Panc1 (cell line): Measurements from ENCODE around the gene HCST. TPM values are rescaled to one million over a fixed set of nuclear protein-coding genes. Genes with fewer than 3 reads are reported as not detected.

ENCODE experiments used
- ATAC-seq: fragments of 200-7000 bp; cut with Tn5 transposase; 2 replicates; pipeline ENCODE4 v1.9.1; 2020; ENCODE audit warnings: mild to moderate bottlenecking, moderate library complexity
- BruUV-seq: library from RNA; stranded (reverse); fragments of 400-500 nt; replicated peaks from 2 replicates; lab custom pipeline; 2021; lab: Mats Ljungman, UMichigan
- CTCF ChIA-PET: fragments of 300-600 bp; sonication (Branson Sonifier 250); formaldehyde crosslinking; loops from one replicate; lab custom pipeline; 2022; ENCODE audit warnings: antibody characterized with exemption; lab: Charles Lee
- POLR2A ChIA-PET: fragments of 300-600 bp; sonication (Branson Sonifier 250); formaldehyde crosslinking; loops from one replicate; lab custom pipeline; 2022; ENCODE audit warnings: antibody characterized with exemption; lab: Charles Lee
- DNase-seq: peaks from one replicate; pipeline ENCODE4 v3.0.0-alpha.2; 2010; ENCODE audit warnings: low read depth, low spot score
- H3K27ac ChIP-seq: 2 replicates; pipeline ENCODE4 v1.5.1; 2011; ENCODE audit warnings: mild to moderate bottlenecking, low read length, inconsistent platforms
- H3K27me3 ChIP-seq: fragments of 200-500 bp; sonication (Bioruptor generic); 2 replicates; pipeline ENCODE4 v1.6.0; 2014; ENCODE audit warnings: low read length, inconsistent platforms; ENCODE audit not compliant: control insufficient read depth, insufficient read depth
- H3K36me3 ChIP-seq: fragments of 200-500 bp; sonication (Bioruptor generic); 2 replicates; pipeline ENCODE4 v1.5.1; 2014; ENCODE audit warnings: inconsistent platforms, mild to moderate bottlenecking, low read length, moderate library complexity; ENCODE audit not compliant: control insufficient read depth, insufficient read depth
- H3K4me1 ChIP-seq: 2 replicates; pipeline ENCODE4 v1.5.1; 2011; ENCODE audit warnings: inconsistent platforms, mild to moderate bottlenecking, low read length, moderate library complexity; ENCODE audit not compliant: control insufficient read depth, insufficient read depth
- H3K4me3 ChIP-seq, 2 experiments: 2 replicates each; pipeline ENCODE4 v1.5.1; 2011 to 2012; ENCODE audit warnings: low read depth in 2 of 2, low read length in 2 of 2, mild to moderate bottlenecking in 2 of 2, inconsistent platforms in 1 of 2, moderate library complexity in 1 of 2
- H3K9me3 ChIP-seq: fragments of 200-500 bp; sonication (Bioruptor generic); 2 replicates; pipeline ENCODE4 v1.5.1; 2014; ENCODE audit warnings: low read depth, mild to moderate bottlenecking, inconsistent platforms, low read length, moderate library complexity; ENCODE audit not compliant: control insufficient read depth, insufficient read depth
- CTCF ChIP-seq: fragments of 450-650 bp; IDR thresholded peaks from 2 replicates; pipeline ENCODE4 v1.5.1; 2017; ENCODE audit warnings: mild to moderate bottlenecking
- POLR2AphosphoS5 ChIP-seq: IDR thresholded peaks from 2 replicates; pipeline ENCODE4 v1.6.1; 2012; ENCODE audit warnings: mild to moderate bottlenecking, low read depth, low read length, moderate library complexity
- REST ChIP-seq, 2 experiments: IDR thresholded peaks; 2 replicates each; pipeline ENCODE4 v1.6.1; 2011 to 2012; ENCODE audit warnings: low read depth in 2 of 2, control low read depth in 1 of 2, low read length in 1 of 2, mild to moderate bottlenecking in 1 of 2, moderate library complexity in 1 of 2; ENCODE audit not compliant: insufficient read depth in 1 of 2
- SIN3A ChIP-seq: IDR thresholded peaks from 2 replicates; pipeline ENCODE4 v1.6.1; 2012; ENCODE audit warnings: low read depth, mild to moderate bottlenecking, low read length, moderate library complexity, borderline replicate concordance; ENCODE audit not compliant: insufficient read depth
- TCF7L2 ChIP-seq: IDR thresholded peaks from 2 replicates; pipeline ENCODE4 v1.6.1; 2011; ENCODE audit warnings: mild to moderate bottlenecking, low read depth, low read length, inconsistent platforms
- in situ Hi-C: cut with HindIII; loops from 2 replicates; pipeline ENCODE4 v1.10.0; 2016; ENCODE audit warnings: low sequenced_read_pairs, low pct_unique_long_range_greater_than_20kb
- intact Hi-C: fragments of 100-400 bp; cut with micrococcal nuclease; formaldehyde crosslinking; loops from one replicate; pipeline ENCODE4 v1.10.0; 2022; ENCODE audit not compliant: unreplicated experiment
- total RNA-seq: library from RNA; stranded (reverse); gene quantifications from one replicate; pipeline ENCODE4 v1.2.1, GENCODE V29; 2021; ENCODE audit not compliant: unreplicated experiment

Gene HCST
- total RNA-seq, 1 experiment from 2014 or later = 2.9 TPM

GRCh38 chr19:35942235-35942634, 39.9 kb downstream of the HCST start:
- no peaks in the 10 kb centered on the region for H3K27me3 ChIP-seq
- POLR2A ChIA-PET = no interaction called here
- no TSS peak for BruUV-seq

GRCh38 chr19:35943321-35944301, 41.3 kb downstream of the HCST start:
- in situ Hi-C loops = no loop called here
- H3K36me3 ChIP-seq = no peaks in the 10 kb centered on the region
- H3K27ac ChIP-seq = no peak overlapping the region
- H3K4me3 ChIP-seq = no peak overlapping the region
- TF ChIP-seq CTCF (no peak), SIN3A (no peak), POLR2AphosphoS5 (no peak), TCF7L2 (no peak), REST (IDR thresholded peaks at IDR 0.05; ENCODE audit: insufficient read depth in 1 of 2, low read depth in 2 of 2, low read length in 1 of 2) (no peak)
- intact Hi-C loops = no loop called here
- H3K4me1 ChIP-seq = no peaks in the 10 kb centered on the region
- CTCF ChIA-PET = interaction anchor here (0.6 kb wide), 1 partner anchor 109 kb away, joined by 5 read pairs; no protein-coding TSS in a partner anchor
- BruUV-seq = no TSS peak
- POLR2A ChIA-PET = no interaction called here
- no peaks in the 10 kb centered on the region for H3K27me3 ChIP-seq
- no peaks in the 10 kb centered on the region for H3K9me3 ChIP-seq
- no peak for DNase-seq
- no peak for ATAC-seq

More at GRCh38 chr19:35942235-35942634, 39.9 kb downstream of the HCST start:
- H3K4me3 ChIP-seq = no peak overlapping the region
- CTCF ChIA-PET = interaction anchor here (0.7 kb wide), 1 partner anchor 88 kb away, joined by 8 read pairs; no protein-coding TSS in a partner anchor
- H3K27ac ChIP-seq = no peak overlapping the region
- no peak for TF ChIP-seq CTCF
- H3K36me3 ChIP-seq = no peaks in the 10 kb centered on the region
- H3K4me1 ChIP-seq = peaks cover 6% of the 10 kb centered on the region; the same call in 1 of the 2 replicates
- DNase-seq = no peak
- ATAC-seq = no peak
- in situ Hi-C loops (no loop called here), intact Hi-C loops (no loop called here)
- no peaks in the 10 kb centered on the region for H3K9me3 ChIP-seq
